IMR-90 (cell line): ENCODE results near the gene KLHDC3. TPM values are rescaled to one million over a fixed set of nuclear protein-coding genes. Genes with fewer than 3 reads are reported as not detected.

ENCODE experiments used
- ATAC-seq: fragments of 200-7000 bp; cut with Tn5 transposase; 2 replicates; pipeline ENCODE4 v1.9.1; 2020; ENCODE audit warnings: low read depth, mild to moderate bottlenecking, moderate library complexity
- BruUV-seq: library from RNA; stranded (reverse); fragments of 400-500 nt; replicated peaks from 2 replicates; lab custom pipeline; 2021; lab: Mats Ljungman, UMichigan
- CTCF ChIA-PET: fragments of 300-600 bp; formaldehyde crosslinking; extraction: SDS; loops from one replicate; lab custom pipeline; 2021; ENCODE audit warnings: antibody characterized with exemption; lab: Yijun Ruan, JAX
- POLR2A ChIA-PET: fragments of 300-600 bp; sonication (Branson Sonifier 250); formaldehyde crosslinking; loops from one replicate; lab custom pipeline; 2022; ENCODE audit warnings: antibody characterized with exemption; ENCODE audit not compliant: unreplicated experiment; lab: Charles Lee
- DNase-seq: peaks from one replicate; pipeline ENCODE4 v3.0.0; 2013
- H2AFZ ChIP-seq: replicated peaks from 2 replicates; pipeline ENCODE3; 2013; ENCODE audit warnings: low read length, mild to moderate bottlenecking; ENCODE audit not compliant: poor library complexity
- H2AK5ac ChIP-seq: 2 replicates; pipeline ENCODE4 v1.6.1; 2013; ENCODE audit warnings: low read depth, low read length, inconsistent platforms
- H2AK9ac ChIP-seq: replicated peaks from 2 replicates; pipeline ENCODE3; 2013; ENCODE audit warnings: mild to moderate bottlenecking, low read depth, low read length, moderate library complexity; ENCODE audit not compliant: poor library complexity
- H2BK120ac ChIP-seq: 2 replicates; pipeline ENCODE4 v1.6.1; 2013; ENCODE audit warnings: low read depth, low read length, inconsistent platforms
- H2BK15ac ChIP-seq: 3 replicates; pipeline ENCODE4 v1.6.1; 2013; ENCODE audit warnings: low read depth, low read length, inconsistent platforms
- H2BK20ac ChIP-seq: 2 replicates; pipeline ENCODE4 v1.6.1; 2013; ENCODE audit warnings: low read depth, mild to moderate bottlenecking, inconsistent platforms, low read length, moderate library complexity
- H2BK5ac ChIP-seq: 2 replicates; pipeline ENCODE4 v1.6.1; 2013; ENCODE audit warnings: mild to moderate bottlenecking, low read depth, low read length, inconsistent platforms; ENCODE audit not compliant: poor library complexity, severe bottlenecking
- H3K14ac ChIP-seq: replicated peaks from 2 replicates; pipeline ENCODE4 v1.6.1; 2013; ENCODE audit warnings: low read depth, low read length, inconsistent platforms
- H3K18ac ChIP-seq: 2 replicates; pipeline ENCODE4 v1.6.1; 2013; ENCODE audit warnings: low read depth, low read length, control low read depth
- H3K23ac ChIP-seq: 2 replicates; pipeline ENCODE4 v1.6.1; 2013; ENCODE audit warnings: low read depth, low read length, inconsistent platforms
- H3K27ac ChIP-seq: 2 replicates; pipeline ENCODE4 v1.5.1; 2013; ENCODE audit warnings: mild to moderate bottlenecking, control low read depth, low read length; ENCODE audit not compliant: insufficient read depth
- H3K27me3 ChIP-seq: 2 replicates; pipeline ENCODE4 v1.6.1; 2013; ENCODE audit warnings: low read length; ENCODE audit not compliant: control insufficient read depth, insufficient read depth
- H3K36me3 ChIP-seq: 2 replicates; pipeline ENCODE4 v1.6.1; 2013; ENCODE audit warnings: low read length, mixed read lengths; ENCODE audit not compliant: control insufficient read depth, insufficient read depth
- H3K4ac ChIP-seq: 2 replicates; pipeline ENCODE4 v1.6.1; 2013; ENCODE audit warnings: low read depth, low read length, inconsistent platforms
- H3K4me1 ChIP-seq: 2 replicates; pipeline ENCODE4 v1.6.1; 2013; ENCODE audit warnings: low read length, mixed read lengths; ENCODE audit not compliant: control insufficient read depth, insufficient read depth
- H3K4me2 ChIP-seq: 2 replicates; pipeline ENCODE4 v1.6.1; 2013; ENCODE audit warnings: low read depth, mild to moderate bottlenecking, control low read depth, low read length, moderate library complexity
- H3K4me3 ChIP-seq: 2 replicates; pipeline ENCODE4 v1.5.1; 2013; ENCODE audit warnings: low read depth, mild to moderate bottlenecking, control low read depth, low read length, moderate library complexity; ENCODE audit not compliant: insufficient read depth
- H3K56ac ChIP-seq: 2 replicates; pipeline ENCODE4 v1.6.1; 2013; ENCODE audit warnings: low read length, inconsistent platforms; ENCODE audit not compliant: insufficient read depth; ENCODE audit errors: extremely low read depth
- H3K79me1 ChIP-seq, 2 experiments: 2 replicates each; pipeline ENCODE4 v1.6.1; 2013; ENCODE audit warnings: low read length in 2 of 2, inconsistent platforms in 1 of 2, low read depth in 1 of 2
- H3K9ac ChIP-seq: 2 replicates; pipeline ENCODE4 v1.6.1; 2013; ENCODE audit warnings: low read depth, low read length, control low read depth
- H3K9me1 ChIP-seq: 2 replicates; pipeline ENCODE4 v1.6.1; 2013; ENCODE audit warnings: low read length, inconsistent platforms; ENCODE audit not compliant: insufficient read depth
- H3K9me3 ChIP-seq: 2 replicates; pipeline ENCODE4 v1.6.1; 2013; ENCODE audit warnings: low read length; ENCODE audit not compliant: control insufficient read depth, insufficient read depth
- H4K20me1 ChIP-seq: 2 replicates; pipeline ENCODE4 v1.6.1; 2013; ENCODE audit warnings: low read length, inconsistent platforms; ENCODE audit not compliant: insufficient read depth
- H4K5ac ChIP-seq: 2 replicates; pipeline ENCODE4 v1.6.1; 2013; ENCODE audit warnings: mild to moderate bottlenecking, low read depth, low read length, control low read depth
- H4K8ac ChIP-seq, 2 experiments: 2 replicates each; pipeline ENCODE4 v1.6.1; 2013; ENCODE audit warnings: low read depth in 2 of 2, low read length in 2 of 2, control low read depth in 1 of 2, inconsistent platforms in 1 of 2
- H4K91ac ChIP-seq: 2 replicates; pipeline ENCODE4 v1.6.1; 2013; ENCODE audit warnings: low read depth, low read length, inconsistent platforms; ENCODE audit not compliant: insufficient read depth
- CHD1 ChIP-seq: IDR thresholded peaks from 2 replicates; pipeline ENCODE4 v1.6.1; 2012; ENCODE audit warnings: low read depth, low read length, improper control_type of control experiment
- ELK1 ChIP-seq: fragments of 150-350 bp; IDR thresholded peaks from 2 replicates; pipeline ENCODE4 v1.6.1; 2016; ENCODE audit warnings: low read depth, mild to moderate bottlenecking, low read length, moderate library complexity, borderline replicate concordance
- FOS ChIP-seq: fragments of 150-350 bp; IDR thresholded peaks from 2 replicates; pipeline ENCODE4 v1.6.1; 2016; ENCODE audit warnings: low read depth, low read length
- WGBS, 2 experiments: methylation state at CpG; one replicate each; pipeline versions ENCODE4 v1.1.5 to v1.1.7; 2013; ENCODE audit warnings: missing lambda C conversion rate in 2 of 2; ENCODE audit not compliant: insufficient read length in 1 of 2; ENCODE audit errors: extremely low coverage in 2 of 2; 5-methylcytosine and 5-hydroxymethylcytosine counted together
- dilution Hi-C: fragments of 300-500 bp; cut with HindIII; formaldehyde crosslinking; loops from one replicate; pipeline ENCODE4 v1.14.3; 2018; ENCODE audit warnings: low sequenced_read_pairs; ENCODE audit not compliant: unreplicated experiment
- in situ Hi-C: fragments of 300-500 bp; cut with MboI; formaldehyde crosslinking; loops from 3 replicates; pipeline ENCODE4 v1.14.3; 2019; ENCODE audit warnings: low sequenced_read_pairs, inconsistent platforms, mixed read lengths
- intact Hi-C: fragments of 100-400 bp; cut with micrococcal nuclease; formaldehyde crosslinking; loops from 2 replicates; pipeline ENCODE4 v1.10.0; 2022
- polyA plus RNA-seq, 3 experiments: library from polyadenylated mRNA; depleted of rRNA; stranded (reverse); fragments of >200 nt; gene quantifications; 2 replicates each; pipeline ENCODE4 v1.2.3, GENCODE V29; 2012; ENCODE audit warnings: low replicate concordance in 1 of 3
- total RNA-seq: library from RNA; depleted of rRNA; stranded (reverse); fragments of >200 nt; gene quantifications from 2 replicates; pipeline ENCODE4 v1.2.3, GENCODE V29; 2012

Gene KLHDC3
- total and polyA plus RNA-seq, 2 of the 4 experiments (the other 2 are of a cell fraction) = 57.1 to 76.0 TPM

DNA sequence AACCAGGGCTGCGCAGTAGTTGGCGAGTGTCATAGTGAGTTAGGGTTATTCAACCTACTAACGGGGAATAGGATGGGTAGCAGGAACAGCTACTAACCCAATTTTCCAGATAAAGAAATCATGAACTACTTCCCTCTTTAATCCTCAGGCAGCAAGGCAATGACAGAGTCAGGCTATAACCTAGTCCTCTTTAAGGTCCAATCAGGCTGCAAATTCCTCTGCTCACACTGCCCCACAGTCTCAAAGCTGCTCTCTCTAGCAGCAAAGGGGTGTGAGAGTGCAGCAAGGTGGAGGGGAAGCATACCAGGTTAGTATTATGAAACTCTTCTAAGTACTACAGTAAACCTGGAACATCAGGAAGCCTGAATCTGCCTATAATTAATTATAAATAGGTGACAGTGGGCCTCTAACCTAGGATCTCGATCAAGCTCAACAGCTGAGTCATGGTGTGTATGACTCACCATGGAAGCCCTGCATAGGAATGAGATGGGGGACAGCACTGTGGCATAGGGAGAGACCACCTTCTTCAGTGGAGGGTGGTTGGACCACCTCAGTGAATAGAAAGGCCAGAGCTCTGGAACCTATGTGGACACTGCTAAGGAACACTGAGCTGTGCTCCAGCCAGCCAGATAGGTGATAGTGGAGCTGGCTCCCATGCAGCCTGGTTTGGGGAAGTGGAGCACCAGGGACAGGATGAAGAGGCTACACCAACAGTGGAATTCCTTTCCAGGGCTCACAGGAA, 43.0 kb upstream of the KLHDC3 start (continued):
- TF ChIP-seq ELK1 (no peak), CHD1 (no peak)

DNA sequence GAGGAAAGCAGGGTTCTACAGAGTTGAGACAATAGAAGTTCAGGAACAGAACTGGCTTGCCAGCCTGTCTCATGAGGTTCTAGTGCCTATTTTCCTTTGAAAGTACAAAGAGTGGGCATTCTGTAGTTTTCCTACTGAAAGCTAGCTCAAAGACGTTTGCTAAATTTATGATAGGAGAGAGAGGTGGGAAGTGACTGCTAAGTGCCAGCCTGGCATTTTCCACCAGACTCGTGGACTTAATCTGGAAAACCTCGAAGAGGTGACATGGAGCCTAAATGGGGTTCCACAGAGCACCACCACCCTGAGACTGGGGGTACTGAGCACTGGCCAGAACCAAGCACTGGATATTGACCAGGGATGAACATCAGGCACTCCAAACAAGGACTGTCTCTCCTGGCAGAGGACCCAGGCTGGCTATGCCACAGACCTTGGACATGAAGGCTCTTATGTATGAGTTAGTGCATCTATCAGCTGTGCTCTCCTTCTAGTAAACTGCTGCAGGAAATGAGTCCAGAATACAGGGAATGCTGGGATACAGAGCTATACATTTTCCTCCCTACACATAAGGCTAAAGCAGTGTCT, 42.2 kb upstream of the KLHDC3 start:
- intact Hi-C loops (no loop called here), dilution Hi-C loops (no loop called here), in situ Hi-C loops (no loop called here)
- Histone ChIP-seq H2AK9ac (peak overlapping the region; percentile 20), H2AFZ (no peak overlapping the region), H3K9me1 (peaks cover 29% of the 10 kb centered on the region), H2BK15ac (0 out of 3 replicates have a peak overlapping the region, but pooled peaks have one; percentile 21), H4K20me1 (peaks cover 9% of the 10 kb centered on the region; the same call in 1 of the 2 replicates), H2BK20ac (peak overlapping the region; percentile 52; the same call in 1 of the 2 replicates), H3K4me2 (no peak overlapping the region), H3K18ac (no peak overlapping the region), H3K4me3 (no peak overlapping the region), H3K27ac (no peak overlapping the region), H3K9ac (no peak overlapping the region), H3K4ac (no peak overlapping the region), H3K23ac (no peak overlapping the region), H4K5ac (no peak overlapping the region), H3K79me1 (peaks cover 12 to 44% of the 10 kb centered on the region in 2 experiments), H2BK120ac (no peak overlapping the region), H3K14ac (no peak overlapping the region), H3K36me3 (peaks cover 25% of the 10 kb centered on the region), H3K56ac (no peak overlapping the region), H3K27me3 (no peaks in the 10 kb centered on the region), H3K9me3 (no peaks in the 10 kb centered on the region), H2AK5ac (peak overlapping the region; percentile 15; the same call in 1 of the 2 replicates), H4K8ac (no peak overlapping the region), H4K91ac (0 out of 2 replicates have a peak overlapping the region, but pooled peaks have one; percentile 6), H3K4me1 (peaks cover 10% of the 10 kb centered on the region), H2BK5ac (no peak overlapping the region)
- POLR2A ChIA-PET = no interaction called here
- TF ChIP-seq FOS (no peak), CHD1 (no peak)
- no TSS peak for BruUV-seq
- DNase-seq (no peak), ATAC-seq (peak; percentile 7; the same call in 1 of the 2 replicates)
- CTCF ChIA-PET = interaction anchor here (1.0 kb wide), 1 partner anchor 39 kb away, joined by 3 read pairs; no protein-coding TSS in a partner anchor
- 95% methylated on average over 3 of the region's 3 CpGs; no CpG with 5 or more reads in 1 of the 2 experiments for WGBS, 2 experiments
